Renal cortex interstitium (tissue), 11 donors: ENCODE results near the gene NSFL1C. TPM values are rescaled to one million over a fixed set of nuclear protein-coding genes. Genes with fewer than 3 reads are reported as not detected.
A peak's percentile ranks its signal among the peaks of the same experiment; 100 is the strongest.

Source experiments
- DNase-seq, 11 donors: peaks; one replicate each; pipeline ENCODE4 v3.0.0-alpha.2; 2013; ENCODE audit warnings: low read depth in 9 of 11, low spot score in 4 of 11; ENCODE audit errors: extremely low read depth in 1 of 11
- polyA plus RNA-seq, 3 donors: library from polyadenylated mRNA; unstranded; fragments of 120-200 nt; gene quantifications; one replicate each; pipeline ENCODE4 v1.2.1, GENCODE V29; 2013; ENCODE audit not compliant: insufficient read length in 3 of 3

Gene NSFL1C
- polyA plus RNA-seq, 3 donors = 96.5 to 110 (median 103) TPM

GRCh38 chr20:1440024-1440423, 26.6 kb downstream of the NSFL1C start:
- DNase-seq = no peak

GRCh38 chr20:1438361-1438760, 28.3 kb downstream of the NSFL1C start:
- DNase-seq = no peak

GRCh38 chr20:1437235-1437904, 29.3 kb downstream of the NSFL1C start:
- DNase-seq = peak in 10 of 11 donors; percentile 35 to 59 (median 49)

GRCh38 chr20:1436263-1436662, 30.4 kb downstream of the NSFL1C start:
- no peak for DNase-seq

GRCh38 chr20:1435337-1435699, 31.3 kb downstream of the NSFL1C start:
- no peak for DNase-seq

- no peak for DNase-seq
Measured at GRCh38 chr20:1434571-1435336, 31.9 kb downstream of the NSFL1C start.

GRCh38 chr20:1431158-1431557, 35.5 kb downstream of the NSFL1C start:
- DNase-seq = no peak

GRCh38 chr20:1430004-1430451, 36.6 kb downstream of the NSFL1C start:
- DNase-seq = no peak

- DNase-seq = no peak
Measured at GRCh38 chr20:1429143-1429728, 37.4 kb downstream of the NSFL1C start.

GRCh38 chr20:1427457-1428054, 39.1 kb downstream of the NSFL1C start:
- DNase-seq = no peak

GRCh38 chr20:1426231-1426849, 40.3 kb downstream of the NSFL1C start:
- DNase-seq = no peak

- no peak for DNase-seq
Measured at GRCh38 chr20:1424336-1424735, 42.3 kb downstream of the NSFL1C start.

- DNase-seq = peak in 6 of 11 donors; percentile 17 to 50 (median 36)
Measured at GRCh38 chr20:1423625-1424106, 43.0 kb downstream of the NSFL1C start.

GRCh38 chr20:1423206-1423605, 43.4 kb downstream of the NSFL1C start:
- DNase-seq = no peak

- no peak for DNase-seq
Measured at GRCh38 chr20:1422753-1423152, 43.9 kb downstream of the NSFL1C start.

- DNase-seq = no peak
Measured at GRCh38 chr20:1420066-1420465, 46.6 kb downstream of the NSFL1C start.

GRCh38 chr20:1418350-1418749, 48.3 kb downstream of the NSFL1C start:
- DNase-seq = no peak

- DNase-seq = no peak
Measured at GRCh38 chr20:1417790-1418189, 48.9 kb downstream of the NSFL1C start.

GRCh38 chr20:1417273-1417672, 49.4 kb downstream of the NSFL1C start:
- no peak for DNase-seq
